Measurements from ENCODE around the gene LTBP4. TPM values are rescaled to one million over a fixed set of nuclear protein-coding genes. Genes with fewer than 3 reads are reported as not detected.

The LTBP4 gene
- total and polyA plus RNA-seq, 2 donors (not counting 1 experiment from before 2014, with no cell fraction given), result 81.2 to 105 TPM

- ChIA-PET POLR2A (interaction anchor here (0.6 to 3.9 kb wide), 11 partner anchors 8 to 1793 kb away, joined by 3 to 19 read pairs (median 4); partner anchors contain the start of genes AKT2, BLVRB and RAB4B), CTCF (interaction anchor here (0.8 to 8.6 kb wide), 8 partner anchors 9 to 300 kb away, joined by 3 to 84 read pairs (median 4); partner anchors contain the start of gene RAB4B)
- H3K79me2 ChIP-seq (ENCODE audit: control insufficient read depth, insufficient read depth, low read length), result no peaks in the 10 kb centered on the region
- peaks cover 64 to 74% of the 10 kb centered on the region in 2 donors for H3K4me1 ChIP-seq (ENCODE audit: control insufficient read depth in 2 of 2, insufficient read depth in 2 of 2, low read length in 2 of 2)
- peak; percentile 40 for ATAC-seq (ENCODE audit: low read depth)
- no peaks in the 10 kb centered on the region for H3K36me3 ChIP-seq (replicated peaks in 1 of 2; ENCODE audit: control extremely low read depth in 1 of 2, control insufficient read depth in 1 of 2, extremely low read depth in 1 of 2, insufficient read depth in 2 of 2, low read length in 1 of 2)
- intact Hi-C loops (cut with micrococcal nuclease), result loop anchor here (1.0 to 2.0 kb wide), 3 partner anchors 8 to 321 kb away; partner anchors contain the start of gene AKT2
- H3K4me2 ChIP-seq (replicated peaks; ENCODE audit: low read depth, low read length, poor library complexity, severe bottlenecking), result peak overlapping the region; percentile 96
- no peaks in the 10 kb centered on the region for H4K20me1 ChIP-seq (ENCODE audit: control insufficient read depth, insufficient read depth, low read length, poor library complexity, severe bottlenecking)
- peak overlapping the region; percentile 77 for H2AFZ ChIP-seq (ENCODE audit: insufficient read depth, low read depth, low read length, poor library complexity, severe bottlenecking)
- peaks cover 0 to 25% (median 13%) of the 10 kb centered on the region in 4 experiments for H3K27me3 ChIP-seq (replicated peaks in 1 of 4; ENCODE audit: control extremely low read depth in 1 of 4, control insufficient read depth in 3 of 4, insufficient read depth in 4 of 4, low read length in 3 of 4)
- H3K9ac ChIP-seq (ENCODE audit: low read length), result peak overlapping the region; percentile 74
- Mint-ChIP-seq H3K9me3 (ENCODE audit: insufficient read depth) (no peaks in the 10 kb centered on the region), H3K4me3 (peak overlapping the region; percentile 85), H3K27ac (peak overlapping the region; percentile 90), H3K4me1 (peaks cover 70% of the 10 kb centered on the region), H3K27me3 (peaks cover 10% of the 10 kb centered on the region)
- no peak for TF ChIP-seq EZH2 (IDR thresholded peaks at IDR 0.05; ENCODE audit: borderline replicate concordance, insufficient read depth, low read depth, low read length, poor library complexity, severe bottlenecking)
- TF ChIP-seq CTCF (IDR thresholded peaks at IDR 0.05), result peak; percentile 9
- peak overlapping the region in 4 of 5 experiments; percentile 39 to 77 (median 58) for H3K4me3 ChIP-seq (ENCODE audit: control extremely low read depth in 1 of 5, extremely low read depth in 1 of 5, insufficient read depth in 1 of 5, low read depth in 2 of 5, low read length in 4 of 5)
- peak; percentile 90 for DNase-seq
- H3K27ac ChIP-seq (ENCODE audit: low read length in 2 of 2), result peak overlapping the region; percentile 40 to 78
- H3K9me3 ChIP-seq (ENCODE audit: control extremely low read depth in 1 of 3, control insufficient read depth in 2 of 3, insufficient read depth in 1 of 3, low read length in 2 of 3), result peaks cover 0 to 20% (median 0%) of the 10 kb centered on the region in 3 donors
- WGBS (ENCODE audit: insufficient coverage), result under 1% methylated on average over 71 of the region's 71 CpGs
These were observed 4.2 kb downstream of the LTBP4 start for GRCh38 chr19:40605216-40605971.
